ENCODE data around the gene SORBS2. TPM values are rescaled to one million over a fixed set of nuclear protein-coding genes. Genes with fewer than 3 reads are reported as not detected.

The SORBS2 gene
- total RNA-seq, 1 experiment from 2014 or later: 9.7 TPM

- H2BK20ac ChIP-seq (ENCODE audit: low read depth, low read length, poor library complexity, severe bottlenecking): no peak overlapping the region
- H3K23me2 ChIP-seq (ENCODE audit: insufficient read length, low read depth, low read length, poor library complexity, severe bottlenecking): no peaks in the 10 kb centered on the region
- H3K23ac ChIP-seq (ENCODE audit: insufficient read length, low read depth, low read length): no peak overlapping the region
- no peak overlapping the region for H3K14ac ChIP-seq (ENCODE audit: insufficient read depth, low read length)
- no peak overlapping the region for H2BK5ac ChIP-seq (ENCODE audit: insufficient read length, low read length)
- no peak overlapping the region for H2BK120ac ChIP-seq (ENCODE audit: low read depth, low read length, poor library complexity, severe bottlenecking)
- peaks cover 0 to 2% of the 10 kb centered on the region in 2 experiments; a peak in 1 of 5 replicates for H3K9me3 Mint-ChIP-seq
- no peak overlapping the region for H3K4me3 Mint-ChIP-seq
- no peak for DNase-seq
- H3K56ac ChIP-seq (ENCODE audit: insufficient read length, low read depth, low read length): no peak overlapping the region
- H3K27me3 ChIP-seq (ENCODE audit: insufficient read depth, low read length): no peaks in the 10 kb centered on the region
- no peak overlapping the region for H3T11ph ChIP-seq (ENCODE audit: low read length)
- H4K91ac ChIP-seq (ENCODE audit: insufficient read length, low read depth, low read length): no peak overlapping the region
- H3K27ac Mint-ChIP-seq: peak overlapping the region in 1 of 3 experiments; percentile 62; a peak in 3 of 7 replicates
- H3K4me1 ChIP-seq (ENCODE audit: insufficient read depth, low read length): peaks cover 15% of the 10 kb centered on the region
- H4K5ac ChIP-seq (ENCODE audit: insufficient read length, low read depth, low read length): no peak overlapping the region
- no peak overlapping the region for H2BK12ac ChIP-seq (ENCODE audit: insufficient read length, low read depth, low read length)
- peaks cover 44 to 59% of the 10 kb centered on the region in 2 experiments for H3K4me1 Mint-ChIP-seq
- H3K9ac ChIP-seq (ENCODE audit: extremely low read depth, insufficient read length, low read length): no peak overlapping the region
- H2AFZ ChIP-seq (ENCODE audit: low read length): no peak overlapping the region
- H3K9me3 ChIP-seq (ENCODE audit: control insufficient read depth, low read depth, low read length): no peaks in the 10 kb centered on the region
- H3K79me1 ChIP-seq (ENCODE audit: insufficient read depth, low read depth, low read length, poor library complexity, severe bottlenecking): no peaks in the 10 kb centered on the region
- no peak overlapping the region for H3K4me2 ChIP-seq (ENCODE audit: insufficient read depth, insufficient read length, low read length)
- no peaks in the 10 kb centered on the region; the same call in none of the 2 replicates for H3K27me3 Mint-ChIP-seq (ENCODE audit: low read depth)
- WGBS (ENCODE audit: extremely low coverage, insufficient read length, low lambda C conversion rate): no CpG with 5 or more reads among the region's 6 CpGs
- H3K36me3 Mint-ChIP-seq (ENCODE audit: insufficient read depth in 1 of 3, low read depth in 3 of 3): peaks cover 0 to 19% (median 14%) of the 10 kb centered on the region in 3 experiments; a peak in 5 of 7 replicates
- H3K4ac ChIP-seq (ENCODE audit: low read depth, low read length): no peak overlapping the region
- H2AK5ac ChIP-seq (ENCODE audit: insufficient read length, low read length): no peak overlapping the region
- TF ChIP-seq CTCF (conservative IDR thresholded peaks at IDR 0.05): no peak
- H3K79me2 ChIP-seq (ENCODE audit: insufficient read depth, low read length): no peaks in the 10 kb centered on the region; the same call in 1 of the 2 replicates
- H4K8ac ChIP-seq (replicated peaks; ENCODE audit: insufficient read length, low read depth, low read length): no peak overlapping the region
- no peak overlapping the region for H3K27ac ChIP-seq (ENCODE audit: insufficient read length, low read depth, low read length)
- H3K18ac ChIP-seq (ENCODE audit: insufficient read length, low read depth, low read length): no peak overlapping the region
- H2BK15ac ChIP-seq (ENCODE audit: low read depth, low read length): no peak overlapping the region
- H4K20me1 ChIP-seq (ENCODE audit: control insufficient read depth, insufficient read depth, insufficient read length): no peaks in the 10 kb centered on the region
Observed at GRCh38 chr4:185741795-185742194, 70.2 kb downstream of the SORBS2 start.
